Right ventricle myocardium superior (tissue), 1 donor: Measurements from ENCODE around the gene HS6ST2. TPM values are rescaled to one million over a fixed set of nuclear protein-coding genes. Genes with fewer than 3 reads are reported as not detected.

Experiments used
- ATAC-seq: fragments of 200-7000 bp; cut with Tn5 transposase; one replicate; pipeline ENCODE4 v1.9.1; 2020; ENCODE audit warnings: mild to moderate bottlenecking; ENCODE audit not compliant: poor library complexity
- DNase-seq: peaks from one replicate; pipeline ENCODE4 v3.0.0-alpha.2; 2020
- intact Hi-C: fragments of 100-400 bp; cut with DNase I; formaldehyde crosslinking; loops from one replicate; pipeline ENCODE4 v1.11.2; 2022
- total RNA-seq: library from RNA; stranded (reverse); fragmentation: NEBNext Ultra II Directional; extraction: Animal tissue kit (Norgen Biotek cat#: 25700); gene quantifications from one replicate; pipeline ENCODE4 v1.2.1, GENCODE V29; 2021
- donor health status: DM: no; HTN: yes; CAD: no; lungs with severe emphysema.

HS6ST2 gene
- total RNA-seq, 1 donor from 2014 or later: 0.08 TPM

DNA sequence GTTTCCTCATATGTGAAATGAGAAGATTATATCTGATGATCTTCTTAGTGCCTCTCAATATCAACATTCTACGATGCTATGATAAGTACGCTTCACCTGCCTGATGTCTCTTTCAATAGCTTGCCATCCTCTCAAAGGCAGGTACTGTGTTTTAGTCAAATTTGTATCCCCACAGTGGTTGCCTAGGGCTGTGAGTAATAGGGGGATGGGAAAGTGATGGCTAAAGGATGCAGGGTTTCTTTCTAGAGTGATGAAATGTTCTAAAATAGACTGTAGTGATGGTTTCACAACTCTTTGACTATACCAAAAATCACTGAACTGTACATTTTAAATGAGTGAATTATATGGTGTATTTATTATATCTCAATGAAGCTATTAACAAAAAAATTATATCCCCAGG lies 142.8 kb downstream of the HS6ST2 start:
- ATAC-seq: no peak
- intact Hi-C loops: no loop called here
- DNase-seq: no peak

DNA sequence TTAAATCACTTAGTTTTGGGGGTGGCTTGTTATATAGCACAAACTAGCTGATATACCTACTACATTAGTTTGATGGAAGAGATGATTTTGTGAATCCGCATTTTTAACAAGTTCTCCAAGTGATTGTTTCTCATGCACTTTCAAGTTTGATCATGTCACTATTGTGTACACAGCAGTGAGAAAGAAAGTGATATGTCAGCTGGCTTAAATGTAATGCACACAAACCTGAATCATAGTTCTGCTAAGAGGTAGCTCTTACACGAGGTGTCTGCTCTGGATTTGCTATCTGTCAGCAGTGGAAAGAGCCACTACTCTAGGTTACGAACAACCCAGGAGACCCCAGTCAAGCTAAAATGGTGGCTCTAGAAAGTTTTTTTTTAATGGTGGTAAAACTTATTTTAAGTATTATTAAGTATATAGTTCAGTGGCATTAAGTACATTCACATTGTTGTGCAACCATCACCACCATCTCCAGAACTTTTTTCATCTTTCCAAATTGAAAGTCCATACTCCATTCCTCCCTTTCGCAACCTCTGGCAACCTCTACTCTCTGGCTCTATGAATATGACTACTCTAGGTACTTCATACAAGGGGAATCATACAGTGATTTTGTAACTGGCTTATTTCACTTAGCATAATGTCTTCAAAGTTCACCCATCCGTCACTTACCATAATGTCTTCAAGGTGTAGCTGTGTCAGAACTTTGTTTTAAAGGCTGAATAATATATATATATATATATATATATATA lies 147.3 kb downstream of the HS6ST2 start:
- DNase-seq: no peak
- ATAC-seq: no peak
- intact Hi-C loops: no loop called here

DNA sequence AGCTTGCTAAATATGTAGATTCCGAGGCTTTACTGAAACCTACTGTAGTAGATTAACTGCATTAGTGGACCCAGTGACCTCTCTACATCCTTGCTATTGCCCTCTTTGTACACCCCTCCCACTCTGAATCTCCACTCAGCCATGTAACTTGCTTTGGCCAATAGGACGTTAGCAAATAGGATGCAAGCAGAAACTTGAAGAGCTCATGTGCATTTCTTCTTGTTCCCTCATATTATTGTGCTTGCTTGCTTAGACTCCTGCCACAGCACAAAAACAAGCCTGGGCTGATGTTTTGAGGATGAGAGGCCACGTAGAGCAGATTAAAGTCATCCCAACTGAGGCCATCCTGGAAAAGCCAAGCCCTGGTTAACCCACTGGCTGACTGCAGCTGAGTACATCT lies 147.9 kb downstream of the HS6ST2 start:
- DNase-seq: no peak
- intact Hi-C loops: no loop called here
- no peak for ATAC-seq

DNA sequence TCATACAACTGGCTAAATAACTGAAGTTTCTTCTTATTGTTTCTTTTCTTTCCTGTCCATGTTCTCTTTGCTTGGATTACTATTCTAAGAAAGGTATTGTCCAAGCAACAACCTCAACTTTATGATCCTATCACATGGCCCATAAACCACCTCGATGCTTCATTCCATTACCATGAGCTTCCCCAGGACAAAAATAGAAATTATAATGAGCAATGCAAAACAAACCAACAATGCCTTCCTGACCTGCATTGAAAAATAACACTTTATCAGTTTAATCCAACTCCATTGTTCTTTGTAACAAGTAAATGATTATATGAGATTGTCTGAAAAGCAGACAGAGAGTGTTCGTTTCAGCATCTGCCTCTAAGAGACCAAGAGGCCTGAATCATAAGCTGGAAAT lies 148.8 kb downstream of the HS6ST2 start:
- intact Hi-C loops: no loop called here
- DNase-seq (no peak), ATAC-seq (no peak)

DNA sequence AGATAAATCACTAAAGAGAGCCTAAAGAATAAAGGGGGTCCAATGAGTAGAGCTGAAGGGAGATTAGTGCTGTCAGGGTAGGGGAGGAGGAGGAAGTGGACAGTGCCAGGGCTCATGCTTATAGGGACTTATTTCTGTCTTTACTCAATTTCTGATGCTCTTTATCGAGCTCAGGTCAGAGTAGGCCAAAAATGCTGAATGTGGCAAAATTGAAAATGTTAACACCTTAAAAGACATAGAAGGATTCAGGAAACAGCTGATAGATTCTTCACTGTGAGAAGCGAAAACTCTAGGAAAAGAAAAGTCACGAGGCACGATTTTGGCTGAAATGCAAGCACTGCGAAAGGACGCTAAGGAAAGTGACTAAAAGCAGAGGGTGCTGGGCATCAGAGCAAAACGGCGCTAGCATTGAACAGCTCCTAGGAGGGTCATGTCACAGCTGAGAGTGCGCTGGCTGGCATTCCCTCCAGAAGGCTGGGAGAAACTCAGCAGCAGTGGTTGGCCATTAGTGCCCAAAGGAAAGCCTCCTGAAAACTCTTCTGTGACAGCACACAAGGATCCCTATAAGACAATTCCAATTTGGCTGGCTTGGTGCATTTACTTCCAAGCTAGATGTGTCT lies 150.9 kb downstream of the HS6ST2 start:
- DNase-seq (no peak), ATAC-seq (no peak)
- intact Hi-C loops: no loop called here

DNA sequence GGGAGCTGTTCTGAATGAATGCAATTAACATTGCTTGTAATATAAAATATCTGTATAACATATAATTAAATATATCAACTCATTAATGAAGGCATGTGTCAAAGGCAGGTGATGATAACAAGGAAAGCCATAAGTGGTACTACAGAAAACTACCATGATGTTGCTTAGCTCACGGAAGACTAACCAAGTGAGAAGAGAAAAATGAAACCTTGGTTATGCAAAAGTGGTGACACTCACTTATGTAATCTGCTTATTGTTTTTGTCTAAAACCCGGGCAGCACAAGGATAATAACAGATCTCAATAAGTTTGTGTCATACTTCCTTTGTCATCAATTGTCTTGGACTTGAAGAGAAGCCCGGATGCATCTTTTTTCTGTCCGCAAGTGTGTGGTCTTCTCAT lies 156.4 kb downstream of the HS6ST2 start:
- intact Hi-C loops: no loop called here
- no peak for ATAC-seq

DNA sequence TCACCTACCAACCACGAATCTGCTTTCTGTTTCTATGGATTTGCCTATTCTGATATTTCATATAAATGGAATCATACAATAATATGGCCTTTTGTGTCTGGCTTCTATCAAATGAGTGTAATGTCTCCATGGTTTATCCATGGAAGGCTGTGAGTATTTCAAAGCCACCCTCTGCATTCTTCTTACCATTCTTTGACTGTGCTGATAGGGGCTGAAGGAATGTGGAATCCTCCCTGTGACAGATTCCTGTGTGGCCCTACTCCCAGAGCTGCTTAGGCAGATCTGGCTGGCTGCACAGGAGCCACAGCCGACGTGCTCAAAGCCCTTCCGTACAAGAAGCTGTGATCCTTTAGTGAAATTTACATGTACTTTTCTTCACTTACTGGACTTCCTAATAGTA lies 163.2 kb downstream of the HS6ST2 start:
- intact Hi-C loops: no loop called here
- ATAC-seq: no peak
- no peak for DNase-seq

More for the DNA sequence above, 156.4 kb downstream of the HS6ST2 start:
- no peak for DNase-seq

DNA sequence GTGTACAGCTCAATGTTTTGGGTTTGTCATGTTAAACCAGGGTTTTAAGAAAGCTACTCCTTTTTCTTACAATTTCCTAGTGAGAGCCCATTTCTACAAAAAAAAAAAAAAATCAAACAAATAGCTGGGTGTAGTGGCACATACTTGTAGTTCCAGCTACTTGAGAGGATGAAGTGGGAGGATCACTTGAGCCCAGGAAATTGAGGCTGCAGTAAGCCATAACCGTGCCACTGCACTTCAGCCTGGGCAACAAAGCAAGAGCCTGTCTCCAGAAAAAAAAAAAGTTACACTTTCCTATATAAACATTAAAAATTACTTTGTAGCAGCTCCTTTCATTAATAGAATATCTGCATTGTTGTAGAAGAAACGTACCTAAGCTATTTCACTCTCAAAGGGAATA lies 166.7 kb downstream of the HS6ST2 start:
- intact Hi-C loops: no loop called here
- DNase-seq: no peak
- ATAC-seq: no peak

DNA sequence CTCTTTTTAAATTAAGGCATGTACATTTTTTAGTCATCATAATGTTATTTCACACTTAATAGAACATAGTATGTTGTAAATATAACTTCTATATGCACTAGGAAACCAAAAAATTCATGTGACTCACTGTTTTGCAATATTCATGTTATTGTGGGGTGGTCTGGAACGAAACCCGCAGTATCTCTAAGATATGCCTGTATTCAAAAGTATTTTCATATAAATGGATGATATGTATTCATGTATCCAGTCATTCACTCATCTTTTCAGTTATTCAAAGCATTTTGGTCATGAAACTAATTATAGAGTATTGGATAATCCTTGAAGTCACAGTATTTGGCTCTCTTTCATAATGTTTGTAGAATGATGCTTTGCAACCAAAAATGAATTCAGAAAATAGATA lies 168.1 kb downstream of the HS6ST2 start:
- intact Hi-C loops: no loop called here
- no peak for ATAC-seq
- DNase-seq: no peak

DNA sequence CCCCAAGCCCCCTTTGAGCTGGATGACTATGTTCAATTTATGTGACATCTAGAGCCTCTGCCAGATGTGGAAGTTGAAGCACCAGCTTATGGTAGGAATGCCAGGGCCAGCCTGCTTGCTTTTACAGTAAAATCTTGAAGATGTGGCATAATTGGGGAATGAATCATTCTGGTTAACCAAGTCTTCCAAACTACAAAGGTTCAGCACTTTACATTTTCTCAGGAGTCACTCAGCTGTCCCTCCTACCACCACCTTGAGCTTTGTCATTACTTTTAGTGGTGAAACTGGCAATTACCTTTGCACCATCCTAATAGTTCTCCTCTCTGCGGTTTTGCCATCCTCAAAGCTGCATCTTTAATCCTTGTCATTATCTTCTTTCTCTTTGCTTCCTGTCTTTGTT lies 172.2 kb downstream of the HS6ST2 start:
- intact Hi-C loops: no loop called here
- ATAC-seq (no peak), DNase-seq (no peak)

DNA sequence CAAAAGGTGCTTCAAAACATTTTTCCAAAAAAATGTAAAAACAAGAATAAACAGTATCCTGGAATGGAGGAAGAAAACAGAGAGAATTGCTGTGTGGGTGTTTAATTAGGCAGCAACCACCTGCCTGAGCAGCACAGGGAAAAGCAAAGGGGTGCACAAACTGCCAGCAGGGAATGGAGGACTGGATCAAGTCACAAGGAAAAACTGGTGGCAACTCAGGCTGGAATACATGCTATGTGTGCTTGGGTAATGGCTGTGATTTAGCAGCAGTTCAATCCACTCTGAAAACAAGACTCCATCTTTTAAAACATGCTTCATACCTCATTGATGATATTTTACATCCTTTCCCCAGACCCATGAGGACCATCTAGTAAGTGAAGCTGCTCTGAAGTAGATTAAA lies 179.5 kb downstream of the HS6ST2 start:
- DNase-seq: no peak
- intact Hi-C loops: no loop called here
- ATAC-seq: no peak

DNA sequence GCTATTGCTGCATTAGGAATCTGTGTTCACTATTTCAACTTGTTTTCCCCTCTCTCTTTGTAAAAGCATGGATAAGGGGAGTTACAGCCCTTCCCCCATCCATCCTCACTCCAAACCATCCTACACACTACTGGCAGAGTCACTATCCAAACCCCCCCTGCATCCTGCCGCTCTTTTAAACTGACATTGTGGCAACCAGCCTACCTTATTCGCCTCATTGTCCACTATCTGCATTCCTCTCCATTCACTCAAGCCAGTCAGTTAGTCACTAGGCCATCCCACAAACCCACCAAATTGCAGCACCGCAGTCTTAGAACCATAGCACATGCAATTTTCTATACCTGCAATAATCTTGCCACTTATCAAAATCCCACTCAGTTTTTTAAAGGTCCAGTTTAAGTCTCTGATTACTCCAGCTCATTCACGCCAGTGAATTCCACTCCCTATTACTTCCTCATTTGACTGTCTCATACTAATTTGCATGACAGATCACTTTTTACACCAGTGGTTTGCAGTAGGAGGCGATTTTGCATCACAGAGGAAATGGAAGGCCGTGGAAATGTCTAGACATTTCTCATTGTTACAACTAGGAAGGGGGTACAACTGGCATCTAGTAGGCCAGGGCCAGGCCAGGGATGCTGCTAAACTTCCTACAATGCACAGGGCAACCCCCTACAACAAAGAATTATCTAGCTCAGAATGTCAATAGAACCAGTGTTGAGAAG lies 181.8 kb downstream of the HS6ST2 start:
- intact Hi-C loops: no loop called here
- ATAC-seq (no peak), DNase-seq (no peak)

DNA sequence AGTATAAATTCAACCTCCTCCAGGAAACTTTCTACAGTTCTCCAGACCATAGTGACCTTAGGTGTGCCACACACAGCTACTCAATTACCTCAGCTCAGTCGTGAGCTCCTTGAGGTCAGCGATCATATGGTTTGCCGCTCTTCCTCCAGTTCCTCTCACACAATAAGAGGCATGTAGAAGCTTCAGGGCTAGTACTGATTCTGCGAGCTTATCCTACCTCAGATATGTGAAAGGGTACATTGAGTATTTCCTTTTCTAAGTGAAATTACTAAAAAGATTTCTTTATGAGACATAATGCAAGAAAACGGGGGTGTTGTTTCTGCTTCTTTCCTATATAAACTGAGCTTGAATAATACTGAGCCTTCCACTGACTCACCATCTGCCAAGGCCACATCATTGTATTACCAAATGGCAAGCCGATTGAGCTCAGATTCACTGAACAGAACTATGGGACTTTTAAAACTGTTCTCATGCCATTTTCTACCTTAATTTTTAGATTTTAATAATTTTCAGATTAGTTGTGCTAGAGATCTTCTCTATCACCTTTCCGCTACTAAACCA lies 183.1 kb downstream of the HS6ST2 start:
- DNase-seq (no peak), ATAC-seq (no peak)
- intact Hi-C loops: no loop called here

DNA sequence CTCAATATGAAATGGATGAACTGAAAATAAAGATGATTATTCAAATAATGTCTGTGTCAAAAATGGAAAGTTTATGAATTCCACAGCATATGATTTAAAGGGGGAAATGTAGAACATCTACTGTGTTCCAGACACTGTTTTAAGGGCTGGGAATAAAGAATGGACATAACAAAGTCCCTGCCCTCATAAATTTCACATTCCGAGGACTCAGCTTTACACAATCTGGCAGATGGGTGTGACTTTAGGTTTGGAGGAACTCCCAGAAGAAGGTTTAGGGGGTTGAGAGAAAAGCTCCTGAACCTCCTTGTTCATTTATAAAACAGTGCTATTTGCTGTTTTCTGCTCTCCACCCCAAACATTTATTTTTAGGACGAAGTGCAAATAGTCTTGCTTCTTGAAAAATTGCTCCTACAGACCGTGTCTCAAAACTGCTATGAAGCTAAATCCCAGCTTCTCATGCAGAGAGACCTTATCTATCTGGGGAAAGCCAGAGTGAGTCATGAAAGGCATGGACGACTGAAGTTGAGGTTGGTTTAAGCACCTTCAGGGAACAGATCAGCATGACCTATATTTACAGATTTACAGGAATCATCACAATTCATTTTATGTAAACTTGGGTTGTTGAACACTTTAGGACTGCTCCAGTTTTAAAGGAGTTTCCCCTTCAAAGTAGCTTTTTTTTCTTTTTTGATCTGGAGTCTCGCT lies 184.3 kb downstream of the HS6ST2 start:
- DNase-seq: no peak
- ATAC-seq: no peak
- intact Hi-C loops: no loop called here

DNA sequence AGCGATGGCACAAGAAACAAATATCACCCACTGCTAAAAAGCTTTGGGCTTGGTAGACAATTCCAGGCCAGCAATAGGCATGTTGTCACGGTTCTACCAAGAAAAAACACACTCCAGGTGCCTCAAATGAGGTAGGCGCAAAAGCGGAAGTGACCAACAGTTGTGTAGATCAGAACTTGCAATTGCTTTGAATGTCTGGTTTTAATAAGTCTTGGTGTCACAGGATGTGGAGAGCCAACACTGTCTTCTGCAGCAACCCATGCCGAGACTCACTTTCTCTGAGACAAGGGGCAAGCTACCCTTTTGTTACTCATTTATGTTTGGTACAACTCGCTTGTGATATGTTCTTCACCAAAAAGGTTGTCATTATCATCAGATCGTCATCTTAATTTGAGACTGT lies 188.8 kb downstream of the HS6ST2 start:
- ATAC-seq: no peak
- no peak for DNase-seq
- intact Hi-C loops: no loop called here

DNA sequence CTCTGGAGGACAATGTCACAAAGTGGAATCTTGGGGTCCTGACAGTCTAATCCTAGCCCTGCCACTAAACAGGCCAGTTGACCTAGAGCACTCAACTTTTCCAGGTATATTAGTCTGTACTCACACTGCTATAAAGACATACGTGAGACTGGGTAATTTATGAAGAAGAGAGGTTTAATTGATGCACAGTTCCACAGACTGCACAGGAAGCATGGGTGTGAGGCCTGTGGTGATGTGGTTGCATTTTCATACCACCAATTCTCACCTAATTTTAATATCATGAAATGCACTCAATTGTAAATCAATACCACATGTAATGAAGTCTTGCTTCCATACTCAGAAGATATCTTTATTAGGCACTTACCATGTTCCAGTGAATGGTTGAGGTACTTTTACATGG lies 192.0 kb downstream of the HS6ST2 start:
- intact Hi-C loops: no loop called here
- DNase-seq (no peak), ATAC-seq (no peak)

DNA sequence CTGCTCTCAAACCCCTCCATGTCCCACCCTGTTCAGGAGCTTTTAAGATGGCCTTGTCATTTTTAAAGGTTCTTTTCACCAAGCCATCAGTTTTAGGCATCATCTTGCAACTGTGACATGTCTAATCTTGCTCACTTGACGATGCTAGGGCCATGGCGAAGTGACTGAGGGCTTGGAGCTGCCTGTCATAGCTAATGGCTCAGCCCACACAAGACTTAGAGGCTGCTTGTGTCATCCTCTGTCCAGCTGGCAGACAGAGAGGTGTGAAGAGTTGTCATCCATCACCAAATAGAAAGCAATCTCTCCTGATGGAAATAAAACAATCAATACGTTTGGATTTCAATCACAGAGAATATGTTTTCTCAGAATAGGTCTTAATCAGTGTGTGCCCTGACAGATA lies 194.9 kb downstream of the HS6ST2 start:
- ATAC-seq (no peak), DNase-seq (no peak)
- intact Hi-C loops: no loop called here

DNA sequence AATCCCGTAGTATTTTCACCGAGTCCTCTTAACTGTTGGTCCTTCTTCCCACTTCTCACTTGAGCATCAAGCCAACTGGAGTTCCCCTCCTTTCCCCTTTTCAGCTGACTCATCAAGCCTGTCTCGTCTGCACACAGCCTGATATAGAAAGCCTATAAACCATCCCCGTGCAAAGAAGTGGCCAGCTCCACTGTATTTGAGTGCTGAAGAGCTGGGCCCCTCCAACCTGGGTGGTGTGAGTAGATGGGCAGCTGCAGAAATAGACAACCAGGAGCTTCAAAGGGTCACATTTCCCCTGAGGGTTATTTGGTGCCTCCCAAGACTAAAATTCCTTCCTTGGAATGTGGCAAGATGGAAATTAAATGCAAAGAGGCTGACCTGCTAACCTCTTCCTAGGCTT lies 199.7 kb downstream of the HS6ST2 start:
- no peak for DNase-seq
- intact Hi-C loops: no loop called here
- ATAC-seq: no peak

DNA sequence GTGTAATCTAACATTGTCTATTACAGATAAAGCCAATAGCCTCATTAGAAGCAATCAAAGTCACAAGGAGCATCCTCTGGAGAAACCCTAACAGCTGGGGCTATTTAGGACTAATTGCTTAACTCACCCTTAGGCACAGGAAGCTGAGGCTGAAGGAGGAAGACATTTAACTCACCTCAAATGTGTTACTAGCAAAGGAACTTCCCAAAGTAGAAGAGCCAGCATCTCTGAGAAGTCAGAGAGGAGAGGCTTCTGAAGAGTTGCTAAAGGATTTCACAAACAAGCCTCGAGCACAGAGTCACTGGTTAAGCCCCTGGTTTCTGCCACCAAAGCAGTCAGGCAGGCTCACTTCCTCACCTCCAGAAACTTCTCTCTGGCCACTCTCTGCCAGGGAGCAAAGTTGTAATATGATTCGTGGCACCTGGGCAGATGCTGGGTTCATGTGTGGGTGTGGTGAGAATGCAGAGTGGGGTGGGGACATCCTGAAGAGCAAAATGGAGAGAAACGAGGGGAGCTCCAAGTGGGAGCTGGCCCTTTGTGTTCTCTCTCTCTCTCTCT lies 201.3 kb downstream of the HS6ST2 start:
- ATAC-seq: no peak
- DNase-seq: no peak
- intact Hi-C loops: no loop called here
